Thyroid gland (tissue), 4 donors: ENCODE measurements around the gene RASL10A. TPM values are rescaled to one million over a fixed set of nuclear protein-coding genes. Genes with fewer than 3 reads are reported as not detected.
A peak's percentile ranks its signal among the peaks of the same experiment; 100 is the strongest.

Experiments used
- DNase-seq, 2 donors: peaks; one replicate each; pipeline ENCODE4 v3.0.0-alpha.2; 2019
- H3K27ac ChIP-seq, 3 donors: fragments of 200-600 bp; sonication (generic); 1 replicate in 2 of 3; 2 replicates in 1 of 3; pipeline ENCODE4 v1.5.1; 2016 to 2019; ENCODE audit warnings: mild to moderate bottlenecking in 1 of 3, moderate library complexity in 1 of 3
- H3K27me3 ChIP-seq: fragments of 200-600 bp; sonication (generic); one replicate; pipeline ENCODE4 v1.5.1; 2019
- H3K36me3 ChIP-seq, 2 donors: fragments of 200-600 bp; sonication (generic); one replicate each; pipeline ENCODE4 v1.5.1; 2016 to 2019
- H3K4me1 ChIP-seq, 2 donors: fragments of 200-600 bp; sonication (generic); one replicate each; pipeline ENCODE4 v1.5.1; 2017 to 2019
- H3K4me3 ChIP-seq, 3 donors: fragments of 200-600 bp; sonication (generic); replicated peaks in 1 of 3; 1 replicate in 2 of 3; 2 replicates in 1 of 3; pipeline ENCODE4 v1.5.1; 2016; ENCODE audit warnings: mild to moderate bottlenecking in 1 of 3
- H3K9me3 ChIP-seq: fragments of 200-600 bp; sonication (generic); one replicate; pipeline ENCODE4 v1.5.1; 2017
- CTCF ChIP-seq, 6 experiments: fragments of 200-600 bp in 3 of 6; fragments of 450-650 bp in 3 of 6; sonication (generic) in 3 of 6; IDR thresholded peaks; one replicate each; pipeline ENCODE4 v1.5.1; 2016 to 2019; ENCODE audit warnings: antibody characterized with exemption in 6 of 6, mild to moderate bottlenecking in 2 of 6, inconsistent platforms in 1 of 6, moderate library complexity in 1 of 6
- POLR2A ChIP-seq, 2 donors: fragments of 450-650 bp; IDR thresholded peaks; one replicate each; pipeline ENCODE4 v1.6.1; 2017; ENCODE audit warnings: antibody characterized with exemption in 2 of 2, mild to moderate bottlenecking in 2 of 2, moderate library complexity in 1 of 2
- WGBS, 2 donors: methylation state at CpG; one replicate each; pipeline ENCODE4 v1.1.5; 2017; 5-methylcytosine and 5-hydroxymethylcytosine counted together
- intact Hi-C: fragments of 100-400 bp; cut with DNase I; formaldehyde crosslinking; loops from one replicate; pipeline ENCODE4 v1.15.1; 2023
- total RNA-seq, 4 donors: library from RNA; depleted of rRNA; stranded (reverse); fragments of >200 nt; gene quantifications; one replicate each; pipeline ENCODE4 v1.2.3, GENCODE V29; 2016

Gene RASL10A
- total RNA-seq, 4 donors from 2014 or later: 0.67 to 1.7 TPM; not detected in 2

GRCh38 chr22:29328055-29328454 lies 12.6 kb upstream of the RASL10A start:
- Histone ChIP-seq H3K27me3 (no peaks in the 10 kb centered on the region), H3K9me3 (no peaks in the 10 kb centered on the region), H3K4me3 (no peak overlapping the region), H3K4me1 (no peaks in the 10 kb centered on the region), H3K27ac (no peak overlapping the region), H3K36me3 (peaks cover 45 to 48% of the 10 kb centered on the region in 2 donors)
- DNase-seq: peak in 1 of 2 donors; percentile 2
- intact Hi-C loops: no loop called here
- 97 to 100% methylated on average over 1 to 4 of the region's 5 CpGs for WGBS, 2 donors
- TF ChIP-seq POLR2A (IDR thresholded peaks at IDR 0.05) (no peak), CTCF (IDR thresholded peaks at IDR 0.05) (no peak)

DNA sequence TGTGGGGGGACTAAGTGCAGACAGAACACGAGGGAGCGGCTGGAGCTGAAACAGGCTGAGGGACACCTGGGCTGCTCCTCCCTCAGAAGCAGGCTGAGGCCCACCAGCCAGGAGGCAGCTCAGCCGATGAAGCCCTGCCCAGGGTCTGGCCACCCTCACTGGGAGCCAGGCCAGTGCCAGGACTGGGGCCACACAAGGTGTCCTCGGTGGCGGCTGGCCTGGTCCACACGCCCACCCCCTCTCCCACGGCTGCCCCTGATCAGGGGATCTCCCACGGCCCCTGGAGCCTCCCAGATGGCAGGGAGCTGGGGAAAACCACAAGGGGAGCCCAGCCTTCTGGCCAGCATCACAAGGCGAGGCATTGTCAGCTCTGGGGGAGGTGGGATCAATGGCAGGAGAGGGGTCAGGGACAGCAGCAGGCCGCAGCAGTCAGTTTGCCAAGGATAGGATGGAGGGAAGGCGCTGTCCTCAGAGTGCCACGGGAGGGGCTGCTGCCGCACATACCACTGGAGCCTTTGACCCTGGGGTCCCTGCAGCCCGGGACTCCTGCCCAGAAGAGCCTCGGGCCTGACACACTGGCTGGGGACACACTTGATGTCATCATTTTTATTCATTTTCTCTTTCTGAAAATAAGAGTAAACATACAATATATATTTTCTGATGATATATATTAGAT lies 11.7 kb upstream of the RASL10A start:
- Histone ChIP-seq H3K27ac (no peak overlapping the region), H3K36me3 (peaks cover 40 to 42% of the 10 kb centered on the region in 2 donors), H3K9me3 (no peaks in the 10 kb centered on the region), H3K4me3 (no peak overlapping the region), H3K27me3 (no peaks in the 10 kb centered on the region), H3K4me1 (no peaks in the 10 kb centered on the region)
- no peak for TF ChIP-seq CTCF (IDR thresholded peaks at IDR 0.05)
- TF ChIP-seq POLR2A (IDR thresholded peaks at IDR 0.05): no peak
- WGBS, 2 donors: 89 to 92% methylated on average over 8 to 12 of the region's 15 CpGs
- peak in 1 of 2 donors; percentile 1 for DNase-seq
- intact Hi-C loops: no loop called here

- H3K4me1 ChIP-seq: no peaks in the 10 kb centered on the region
- 94 to 96% methylated on average over 7 to 9 of the region's 10 CpGs for WGBS, 2 donors
- no peak overlapping the region for H3K27ac ChIP-seq
- peak in 1 of 2 donors; percentile 1 for DNase-seq
- TF ChIP-seq POLR2A (IDR thresholded peaks at IDR 0.05): no peak
- H3K9me3 ChIP-seq: no peaks in the 10 kb centered on the region
- H3K36me3 ChIP-seq: peaks cover 38 to 39% of the 10 kb centered on the region in 2 donors
- intact Hi-C loops: no loop called here
- no peaks in the 10 kb centered on the region for H3K27me3 ChIP-seq
- no peak overlapping the region for H3K4me3 ChIP-seq
These were observed 11.0 kb upstream of the RASL10A start for GRCh38 chr22:29326481-29326880.

DNA sequence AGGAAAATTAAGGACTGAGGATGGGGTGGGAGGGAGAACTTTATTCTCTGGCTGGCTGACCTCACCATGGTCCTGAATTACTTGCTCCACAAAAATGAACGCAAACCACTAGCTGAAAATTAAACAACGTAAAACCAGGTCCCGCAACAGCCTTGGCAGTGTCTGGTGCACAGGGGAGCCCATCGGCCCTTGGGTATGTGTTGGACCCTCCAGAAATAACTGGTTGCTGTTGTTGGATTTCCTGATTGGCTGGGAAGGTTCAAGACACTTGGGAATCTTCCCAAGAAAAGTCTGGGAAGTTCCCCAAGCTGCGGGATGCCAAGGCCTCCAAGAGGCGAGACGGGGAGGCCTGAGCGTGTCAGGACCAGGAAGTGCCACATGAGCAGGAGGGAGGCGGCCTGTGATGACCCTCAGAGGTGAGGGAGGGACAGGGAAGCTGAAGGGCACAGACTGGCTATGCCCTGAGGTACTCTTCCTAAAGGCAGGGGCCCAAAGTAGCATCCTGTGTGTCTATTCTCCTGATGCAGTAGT lies 10.4 kb upstream of the RASL10A start:
- peak in 1 of 2 donors; percentile 1 for DNase-seq
- Histone ChIP-seq H3K27ac (no peak overlapping the region), H3K36me3 (peaks cover 32 to 33% of the 10 kb centered on the region in 2 donors), H3K27me3 (no peaks in the 10 kb centered on the region), H3K4me1 (no peaks in the 10 kb centered on the region), H3K4me3 (no peak overlapping the region), H3K9me3 (no peaks in the 10 kb centered on the region)
- intact Hi-C loops: no loop called here
- WGBS, 2 donors: 63 to 71% methylated on average over 9 of the region's 9 CpGs
- TF ChIP-seq POLR2A (IDR thresholded peaks at IDR 0.05): no peak

GRCh38 chr22:29325356-29325755 lies 9.9 kb upstream of the RASL10A start:
- H3K27ac ChIP-seq: no peak overlapping the region
- TF ChIP-seq CTCF (IDR thresholded peaks at IDR 0.05) (no peak), POLR2A (IDR thresholded peaks at IDR 0.05) (no peak)
- intact Hi-C loops: no loop called here
- no peaks in the 10 kb centered on the region for H3K27me3 ChIP-seq
- no peak overlapping the region for H3K4me3 ChIP-seq
- no peaks in the 10 kb centered on the region for H3K9me3 ChIP-seq
- no peak for DNase-seq
- WGBS, 2 donors: 79 to 94% methylated on average over 8 of the region's 8 CpGs
- no peaks in the 10 kb centered on the region for H3K4me1 ChIP-seq
- peaks cover 28 to 31% of the 10 kb centered on the region in 2 donors for H3K36me3 ChIP-seq

- TF ChIP-seq POLR2A (IDR thresholded peaks at IDR 0.05): no peak
- TF ChIP-seq CTCF (IDR thresholded peaks at IDR 0.05): no peak
- intact Hi-C loops: no loop called here
- DNase-seq: no peak
- H3K4me1 ChIP-seq: no peaks in the 10 kb centered on the region
- no peaks in the 10 kb centered on the region for H3K27me3 ChIP-seq
- no peaks in the 10 kb centered on the region for H3K9me3 ChIP-seq
- no peak overlapping the region for H3K27ac ChIP-seq
- H3K4me3 ChIP-seq: no peak overlapping the region
- H3K36me3 ChIP-seq: peaks cover 14 to 23% of the 10 kb centered on the region in 2 donors
These were observed 8.1 kb upstream of the RASL10A start for GRCh38 chr22:29323641-29324040.
